ENCODE measurements around the gene MYH13. TPM values are rescaled to one million over a fixed set of nuclear protein-coding genes. Genes with fewer than 3 reads are reported as not detected.

MYH13 gene
- total RNA-seq, 4 donors from 2014 or later, result not detected

DNA sequence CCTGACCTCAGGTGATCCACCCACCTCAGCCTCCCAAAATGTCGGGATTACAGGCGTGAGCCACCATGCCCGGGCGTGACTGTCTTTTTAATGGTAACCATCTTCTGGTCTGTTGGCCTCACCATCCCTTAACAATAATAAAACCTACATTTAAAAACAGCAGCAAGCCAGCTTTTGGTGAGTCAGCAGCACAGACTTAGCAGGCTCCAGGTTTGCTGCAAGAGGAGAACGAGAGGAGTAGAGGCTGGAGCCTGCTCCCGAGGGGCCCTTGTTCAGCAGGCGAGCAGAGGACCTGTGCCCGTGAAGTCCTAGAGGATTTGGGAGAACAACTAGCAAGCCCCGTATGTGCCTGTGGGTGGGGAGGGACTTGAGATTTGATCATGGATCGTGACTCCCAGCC is 35.7 kb downstream of the MYH13 start:
- no peak overlapping the region for H3K27ac ChIP-seq (replicated peaks in 1 of 4)
- intact Hi-C loops (cut with DNase I), result no loop called here
- DNase-seq (ENCODE audit: extremely low spot score), result no peak
- H3K4me3 ChIP-seq, result no peak overlapping the region
- H3K9me3 ChIP-seq, result no peaks in the 10 kb centered on the region
- WGBS, result 77% methylated on average over 10 of the region's 10 CpGs
- no peaks in the 10 kb centered on the region for H3K27me3 ChIP-seq
- H3K36me3 ChIP-seq, result no peaks in the 10 kb centered on the region
- no peaks in the 10 kb centered on the region for H3K4me1 ChIP-seq
- TF ChIP-seq, protein P1, sequence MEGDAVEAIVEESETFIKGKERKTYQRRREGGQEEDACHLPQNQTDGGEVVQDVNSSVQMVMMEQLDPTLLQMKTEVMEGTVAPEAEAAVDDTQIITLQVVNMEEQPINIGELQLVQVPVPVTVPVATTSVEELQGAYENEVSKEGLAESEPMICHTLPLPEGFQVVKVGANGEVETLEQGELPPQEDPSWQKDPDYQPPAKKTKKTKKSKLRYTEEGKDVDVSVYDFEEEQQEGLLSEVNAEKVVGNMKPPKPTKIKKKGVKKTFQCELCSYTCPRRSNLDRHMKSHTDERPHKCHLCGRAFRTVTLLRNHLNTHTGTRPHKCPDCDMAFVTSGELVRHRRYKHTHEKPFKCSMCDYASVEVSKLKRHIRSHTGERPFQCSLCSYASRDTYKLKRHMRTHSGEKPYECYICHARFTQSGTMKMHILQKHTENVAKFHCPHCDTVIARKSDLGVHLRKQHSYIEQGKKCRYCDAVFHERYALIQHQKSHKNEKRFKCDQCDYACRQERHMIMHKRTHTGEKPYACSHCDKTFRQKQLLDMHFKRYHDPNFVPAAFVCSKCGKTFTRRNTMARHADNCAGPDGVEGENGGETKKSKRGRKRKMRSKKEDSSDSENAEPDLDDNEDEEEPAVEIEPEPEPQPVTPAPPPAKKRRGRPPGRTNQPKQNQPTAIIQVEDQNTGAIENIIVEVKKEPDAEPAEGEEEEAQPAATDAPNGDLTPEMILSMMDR (IDR thresholded peaks at IDR 0.05), result no peak
- TF ChIP-seq EP300 (IDR thresholded peaks at IDR 0.05), result no peak

DNA sequence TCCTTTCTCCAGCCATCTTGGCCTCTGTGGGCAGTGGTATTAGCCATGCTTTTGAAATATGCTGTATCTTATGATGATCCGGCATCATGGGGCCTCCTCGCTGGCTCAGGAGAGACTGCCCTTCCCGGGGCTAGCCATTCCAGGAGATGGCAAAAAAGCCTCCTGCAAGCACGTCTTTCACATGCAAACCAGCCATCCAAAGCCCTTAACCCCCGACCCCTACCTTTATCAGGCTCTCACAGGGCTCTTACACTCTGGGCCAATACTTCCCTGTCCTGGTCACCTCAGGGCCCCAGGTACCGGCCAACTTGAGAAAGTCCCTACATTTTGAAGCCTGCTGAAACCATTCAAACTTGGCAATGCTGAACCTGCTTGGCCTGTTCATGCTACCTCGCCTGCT is 36.4 kb downstream of the MYH13 start:
- Histone ChIP-seq H3K9me3 (no peaks in the 10 kb centered on the region), H3K27me3 (no peaks in the 10 kb centered on the region), H3K36me3 (no peaks in the 10 kb centered on the region), H3K27ac (replicated peaks in 1 of 4) (no peak overlapping the region), H3K4me1 (no peaks in the 10 kb centered on the region), H3K4me3 (no peak overlapping the region)
- TF ChIP-seq POLR2A (IDR thresholded peaks at IDR 0.05; ENCODE audit: low read depth), result no peak
- no peak for TF ChIP-seq EP300 (IDR thresholded peaks at IDR 0.05)
- TF ChIP-seq POLR2AphosphoS5 (IDR thresholded peaks at IDR 0.05), result no peak
- TF ChIP-seq, protein P1 (IDR thresholded peaks at IDR 0.05), result no peak
- intact Hi-C loops (cut with DNase I), result no loop called here
- DNase-seq (ENCODE audit: extremely low spot score), result no peak
- WGBS, result 81% methylated on average over 7 of the region's 7 CpGs

DNA sequence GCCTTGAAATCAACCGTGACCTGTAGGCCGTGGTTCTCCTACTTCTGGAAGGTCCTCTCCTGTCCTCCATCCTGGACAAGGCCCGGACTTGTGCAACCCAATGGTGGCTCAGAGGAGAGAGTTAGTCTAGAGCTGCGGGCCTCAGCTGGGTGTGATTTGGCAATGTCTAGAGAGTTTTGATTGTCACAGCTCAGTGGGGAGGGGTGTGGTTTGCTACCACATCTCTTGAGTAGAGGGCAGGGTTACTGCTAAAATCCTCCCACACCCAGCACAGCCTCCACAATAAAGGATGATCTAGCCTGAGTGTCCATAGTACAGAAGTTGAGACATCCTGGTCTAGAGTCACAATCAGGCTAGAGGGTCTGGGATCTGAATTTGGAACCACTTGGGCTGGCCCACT is 40.3 kb downstream of the MYH13 start:
- TF ChIP-seq, protein P1 (IDR thresholded peaks at IDR 0.05), result no peak
- no peak for TF ChIP-seq POLR2AphosphoS5 (IDR thresholded peaks at IDR 0.05)
- no peak for TF ChIP-seq EP300 (IDR thresholded peaks at IDR 0.05)
- no peak for TF ChIP-seq POLR2A (IDR thresholded peaks at IDR 0.05; ENCODE audit: low read depth)
- no peak for DNase-seq (ENCODE audit: extremely low spot score)
- Histone ChIP-seq H3K36me3 (no peaks in the 10 kb centered on the region), H3K27me3 (peaks cover 0 to 7% (median 0%) of the 10 kb centered on the region in 4 donors), H3K4me1 (peaks cover 0 to 3% (median 0%) of the 10 kb centered on the region in 4 donors), H3K9me3 (no peaks in the 10 kb centered on the region), H3K27ac (replicated peaks in 1 of 4) (no peak overlapping the region), H3K4me3 (no peak overlapping the region)
- intact Hi-C loops (cut with DNase I), result no loop called here
- WGBS, result 79% methylated on average over 4 of the region's 4 CpGs

DNA sequence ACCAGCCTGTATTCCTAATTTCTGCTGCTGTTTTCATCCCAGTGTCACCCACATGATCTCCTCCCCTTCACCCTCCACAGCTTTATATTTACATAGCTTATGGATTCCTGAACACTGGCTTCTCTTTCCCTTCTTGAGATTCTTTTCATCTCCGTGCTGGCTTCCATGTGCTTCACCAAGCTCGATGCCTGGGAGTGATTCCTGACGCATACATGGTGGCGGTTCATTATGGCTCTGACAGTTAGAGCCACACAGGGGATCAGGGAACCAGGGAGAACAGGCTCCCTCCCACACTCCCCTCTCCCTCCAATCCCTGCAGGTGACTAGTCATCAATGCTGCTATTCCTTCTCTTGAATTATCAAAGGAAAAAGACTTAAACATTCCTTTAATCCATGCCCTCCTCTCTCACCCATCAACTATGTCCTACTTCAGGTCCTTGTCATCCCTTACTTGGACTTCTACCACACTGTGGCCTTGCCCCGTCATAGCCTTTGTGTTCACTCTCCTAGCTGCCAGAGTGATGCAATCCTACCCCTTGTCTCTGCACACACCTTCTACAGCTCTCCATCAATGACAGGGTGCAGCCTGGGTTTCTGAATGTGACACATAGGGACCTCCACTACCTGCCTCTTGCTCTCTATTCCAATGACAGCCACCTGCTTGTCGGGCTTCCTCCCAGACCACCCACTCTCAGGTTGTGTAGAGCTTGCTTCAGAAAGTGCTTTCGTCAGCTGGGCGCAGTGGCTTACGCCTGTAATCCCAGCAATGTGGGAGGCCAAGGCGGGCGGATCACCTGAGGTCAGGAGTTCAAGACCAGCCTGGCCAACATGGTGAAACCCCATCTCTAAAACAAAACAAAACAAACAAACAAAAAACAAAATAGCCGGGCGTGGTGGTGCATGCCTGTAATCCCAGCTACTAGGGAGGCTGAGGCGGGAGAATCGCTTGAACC is 43.6 kb downstream of the MYH13 start:
- TF ChIP-seq POLR2AphosphoS5 (IDR thresholded peaks at IDR 0.05) (no peak), EP300 (IDR thresholded peaks at IDR 0.05) (no peak), POLR2A (IDR thresholded peaks at IDR 0.05; ENCODE audit: low read depth) (no peak)
- TF ChIP-seq, protein P1 (IDR thresholded peaks at IDR 0.05), result no peak
- Histone ChIP-seq H3K27ac (replicated peaks in 1 of 4) (no peak overlapping the region), H3K9me3 (no peaks in the 10 kb centered on the region), H3K27me3 (peaks cover 0 to 10% (median 0%) of the 10 kb centered on the region in 4 donors), H3K4me3 (no peak overlapping the region), H3K36me3 (no peaks in the 10 kb centered on the region), H3K4me1 (peaks cover 0 to 4% (median 0%) of the 10 kb centered on the region in 4 donors)
- no peak for DNase-seq (ENCODE audit: extremely low spot score)
- intact Hi-C loops (cut with DNase I), result loop anchor here (10.0 kb wide), 1 partner anchor 404 kb away; no protein-coding TSS in a partner anchor
- WGBS, result 73% methylated on average over 15 of the region's 15 CpGs
